Breast epithelium (tissue), 4 donors: ENCODE results near the gene MATN1. TPM values are rescaled to one million over a fixed set of nuclear protein-coding genes. Genes with fewer than 3 reads are reported as not detected.

Experiments
- DNase-seq, 2 donors: peaks; one replicate each; pipeline ENCODE4 v3.0.0-alpha.2; 2019; ENCODE audit warnings: low spot score in 2 of 2
- H3K27ac ChIP-seq, 2 donors: fragments of 200-600 bp; sonication (generic) in 1 of 2; one replicate each; pipeline ENCODE4 v1.5.1; 2016 to 2019; ENCODE audit warnings: mild to moderate bottlenecking in 1 of 2
- H3K27me3 ChIP-seq, 2 donors: fragments of 200-600 bp; sonication (generic) in 1 of 2; one replicate each; pipeline versions ENCODE4 v1.5.1 to v1.6.0; 2017 to 2019; ENCODE audit warnings: control low read depth in 1 of 2, mild to moderate bottlenecking in 1 of 2
- H3K36me3 ChIP-seq: fragments of 200-600 bp; one replicate; pipeline ENCODE4 v1.5.1; 2019
- H3K4me1 ChIP-seq, 2 donors: fragments of 200-600 bp; sonication (generic); one replicate each; pipeline ENCODE4 v1.5.1; 2016 to 2019; ENCODE audit warnings: control low read depth in 1 of 2
- H3K4me3 ChIP-seq, 3 donors: fragments of 200-600 bp; sonication (generic); 1 replicate in 2 of 3; 2 replicates in 1 of 3; pipeline ENCODE4 v1.5.1; 2016 to 2019; ENCODE audit warnings: mild to moderate bottlenecking in 3 of 3, moderate library complexity in 2 of 3
- H3K9me3 ChIP-seq, 2 donors: fragments of 200-600 bp; sonication (generic) in 1 of 2; one replicate each; pipeline ENCODE4 v1.5.1; 2016 to 2019; ENCODE audit warnings: control low read depth in 1 of 2
- POLR2A ChIP-seq: fragments of 450-650 bp; IDR thresholded peaks from one replicate; pipeline ENCODE4 v1.6.1; 2016; ENCODE audit warnings: antibody characterized with exemption, mild to moderate bottlenecking, moderate library complexity
- POLR2AphosphoS5 ChIP-seq, 3 donors: sonication (generic); formaldehyde crosslinking; IDR thresholded peaks; one replicate each; pipeline ENCODE4 v1.6.1; 2017; ENCODE audit warnings: antibody characterized with exemption in 3 of 3
- intact Hi-C: fragments of 100-400 bp; cut with DNase I; formaldehyde crosslinking; loops from one replicate; pipeline ENCODE4 v1.15.1; 2023; ENCODE audit warnings: low total_unique reads
- total RNA-seq, 3 donors: library from RNA; depleted of rRNA; stranded (reverse); fragments of >200 nt; gene quantifications; one replicate each; pipeline ENCODE4 v1.1.0, GENCODE V29; 2016
- TF ChIP-seq, protein P1 (sequence below), 3 donors: fragments of 450-650 bp; IDR thresholded peaks; one replicate each; pipeline ENCODE4 v1.5.1; 2016 to 2017; ENCODE audit warnings: antibody characterized with exemption in 3 of 3, mild to moderate bottlenecking in 3 of 3, moderate library complexity in 3 of 3

The MATN1 gene
- total RNA-seq, 3 donors from 2014 or later, result not detected

GRCh38 chr1:30760596-30761324 is 37.4 kb upstream of the MATN1 start:
- no peaks in the 10 kb centered on the region for H3K36me3 ChIP-seq
- no peaks in the 10 kb centered on the region for H3K9me3 ChIP-seq
- no peak overlapping the region for H3K4me3 ChIP-seq
- no peak for TF ChIP-seq POLR2A
- TF ChIP-seq POLR2AphosphoS5 (IDR thresholded peaks at IDR 0.05), result no peak
- TF ChIP-seq, protein P1, sequence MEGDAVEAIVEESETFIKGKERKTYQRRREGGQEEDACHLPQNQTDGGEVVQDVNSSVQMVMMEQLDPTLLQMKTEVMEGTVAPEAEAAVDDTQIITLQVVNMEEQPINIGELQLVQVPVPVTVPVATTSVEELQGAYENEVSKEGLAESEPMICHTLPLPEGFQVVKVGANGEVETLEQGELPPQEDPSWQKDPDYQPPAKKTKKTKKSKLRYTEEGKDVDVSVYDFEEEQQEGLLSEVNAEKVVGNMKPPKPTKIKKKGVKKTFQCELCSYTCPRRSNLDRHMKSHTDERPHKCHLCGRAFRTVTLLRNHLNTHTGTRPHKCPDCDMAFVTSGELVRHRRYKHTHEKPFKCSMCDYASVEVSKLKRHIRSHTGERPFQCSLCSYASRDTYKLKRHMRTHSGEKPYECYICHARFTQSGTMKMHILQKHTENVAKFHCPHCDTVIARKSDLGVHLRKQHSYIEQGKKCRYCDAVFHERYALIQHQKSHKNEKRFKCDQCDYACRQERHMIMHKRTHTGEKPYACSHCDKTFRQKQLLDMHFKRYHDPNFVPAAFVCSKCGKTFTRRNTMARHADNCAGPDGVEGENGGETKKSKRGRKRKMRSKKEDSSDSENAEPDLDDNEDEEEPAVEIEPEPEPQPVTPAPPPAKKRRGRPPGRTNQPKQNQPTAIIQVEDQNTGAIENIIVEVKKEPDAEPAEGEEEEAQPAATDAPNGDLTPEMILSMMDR (IDR thresholded peaks at IDR 0.05), result no peak
- peaks cover 5 to 9% of the 10 kb centered on the region in 2 donors for H3K4me1 ChIP-seq
- no peaks in the 10 kb centered on the region for H3K27me3 ChIP-seq
- H3K27ac ChIP-seq, result no peak overlapping the region
- DNase-seq, result no peak
- intact Hi-C loops, result no loop called here

DNA sequence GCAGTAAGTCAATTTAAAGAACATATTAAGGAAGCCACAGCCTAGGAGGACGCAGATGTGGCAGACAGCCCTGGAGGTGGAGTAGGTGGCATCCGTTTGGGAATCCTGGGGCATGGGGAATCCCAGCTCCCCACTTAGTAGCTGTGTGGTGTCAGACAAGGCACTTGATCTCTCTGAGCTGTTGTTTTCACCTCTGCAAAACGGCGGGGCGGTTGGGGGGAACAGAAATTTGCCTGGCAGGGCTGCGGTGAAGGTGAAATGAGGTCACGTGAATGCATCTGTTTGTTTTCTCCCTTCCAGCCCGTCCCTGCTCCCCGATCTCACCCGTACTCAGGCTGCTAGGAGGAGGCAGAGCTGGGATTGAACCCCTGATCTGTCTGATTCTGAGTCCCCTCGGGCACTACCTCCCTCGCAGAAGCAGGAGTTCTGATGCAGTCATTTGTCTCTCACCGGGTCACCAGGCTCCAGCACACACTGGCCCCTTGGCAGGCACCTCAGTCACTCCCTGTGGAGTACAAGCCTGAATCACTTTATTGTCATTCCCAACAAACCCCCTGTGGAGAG is 36.4 kb upstream of the MATN1 start:
- peaks cover 5 to 9% of the 10 kb centered on the region in 2 donors for H3K4me1 ChIP-seq
- no peaks in the 10 kb centered on the region for H3K36me3 ChIP-seq
- H3K9me3 ChIP-seq, result no peaks in the 10 kb centered on the region
- TF ChIP-seq, protein P1 (IDR thresholded peaks at IDR 0.05), result no peak
- no peak for TF ChIP-seq POLR2A
- no peak for TF ChIP-seq POLR2AphosphoS5 (IDR thresholded peaks at IDR 0.05)
- no peak for DNase-seq
- H3K4me3 ChIP-seq, result no peak overlapping the region
- H3K27ac ChIP-seq, result no peak overlapping the region
- intact Hi-C loops, result no loop called here
- H3K27me3 ChIP-seq, result no peaks in the 10 kb centered on the region

- no peak overlapping the region for H3K27ac ChIP-seq
- intact Hi-C loops, result no loop called here
- H3K36me3 ChIP-seq, result no peaks in the 10 kb centered on the region
- H3K4me1 ChIP-seq, result peaks cover 5 to 9% of the 10 kb centered on the region in 2 donors
- no peak overlapping the region for H3K4me3 ChIP-seq
- no peaks in the 10 kb centered on the region for H3K27me3 ChIP-seq
- no peak for TF ChIP-seq POLR2A
- TF ChIP-seq, protein P1 (IDR thresholded peaks at IDR 0.05), result no peak
- H3K9me3 ChIP-seq, result no peaks in the 10 kb centered on the region
- DNase-seq, result no peak
Observed at GRCh38 chr1:30758785-30759380, 35.5 kb upstream of the MATN1 start.

- peak overlapping the region in 1 of 2 donors; percentile 85 for H3K27ac ChIP-seq
- DNase-seq, result no peak
- H3K27me3 ChIP-seq, result no peaks in the 10 kb centered on the region
- H3K36me3 ChIP-seq, result no peaks in the 10 kb centered on the region
- H3K4me3 ChIP-seq, result peak overlapping the region in 2 of 3 donors; percentile 44 to 57
- intact Hi-C loops, result no loop called here
- H3K4me1 ChIP-seq, result peaks cover 5 to 9% of the 10 kb centered on the region in 2 donors
- no peaks in the 10 kb centered on the region for H3K9me3 ChIP-seq
- TF ChIP-seq, protein P1 (IDR thresholded peaks at IDR 0.05), result no peak
- no peak for TF ChIP-seq POLR2AphosphoS5 (IDR thresholded peaks at IDR 0.05)
- no peak for TF ChIP-seq POLR2A
Observed at GRCh38 chr1:30758121-30758688, 34.8 kb upstream of the MATN1 start.
